ENCODE measurements around the gene ZFHX3.
A peak's percentile ranks its signal among the peaks of the same experiment; 100 is the strongest.

Gene ZFHX3

GRCh38 chr16:72878301-72879269 lies 169.3 kb downstream of the ZFHX3 start:
- DNase-seq (ENCODE audit: low read depth in 2 of 2), result no peak

- DNase-seq (ENCODE audit: low read depth in 2 of 2), result no peak
These were observed 170.4 kb downstream of the ZFHX3 start for GRCh38 chr16:72877374-72878028.

GRCh38 chr16:72876981-72877373 lies 171.0 kb downstream of the ZFHX3 start:
- DNase-seq (ENCODE audit: low read depth in 2 of 2), result no peak

GRCh38 chr16:72876221-72876620 lies 171.7 kb downstream of the ZFHX3 start:
- peak in 1 of 2 experiments; percentile 1 for DNase-seq (ENCODE audit: low read depth in 2 of 2)

GRCh38 chr16:72875291-72876031 lies 172.5 kb downstream of the ZFHX3 start:
- no peak for DNase-seq (ENCODE audit: low read depth in 2 of 2)

- no peak for DNase-seq (ENCODE audit: low read depth in 2 of 2)
These were observed 174.1 kb downstream of the ZFHX3 start for GRCh38 chr16:72873853-72874252.

- no peak for DNase-seq (ENCODE audit: low read depth in 2 of 2)
These were observed 174.9 kb downstream of the ZFHX3 start for GRCh38 chr16:72873044-72873443.

- DNase-seq (ENCODE audit: low read depth in 2 of 2), result no peak
These were observed 182.1 kb downstream of the ZFHX3 start for GRCh38 chr16:72865835-72866234.

GRCh38 chr16:72865258-72865657 lies 182.7 kb downstream of the ZFHX3 start:
- no peak for DNase-seq (ENCODE audit: low read depth in 2 of 2)

- DNase-seq (ENCODE audit: low read depth in 2 of 2), result no peak
These were observed 183.6 kb downstream of the ZFHX3 start for GRCh38 chr16:72864130-72864833.

GRCh38 chr16:72862090-72862489 lies 185.8 kb downstream of the ZFHX3 start:
- no peak for DNase-seq (ENCODE audit: low read depth in 2 of 2)

GRCh38 chr16:72860726-72861562 lies 187.0 kb downstream of the ZFHX3 start:
- DNase-seq (ENCODE audit: low read depth in 2 of 2), result no peak

GRCh38 chr16:72859581-72859980 lies 188.3 kb downstream of the ZFHX3 start:
- no peak for DNase-seq (ENCODE audit: low read depth in 2 of 2)

GRCh38 chr16:72858665-72859493 lies 189.0 kb downstream of the ZFHX3 start:
- DNase-seq (ENCODE audit: low read depth in 2 of 2), result no peak

- DNase-seq (ENCODE audit: low read depth in 2 of 2), result no peak
These were observed 189.9 kb downstream of the ZFHX3 start for GRCh38 chr16:72857834-72858664.

GRCh38 chr16:72856797-72857196 lies 191.1 kb downstream of the ZFHX3 start:
- DNase-seq (ENCODE audit: low read depth in 2 of 2), result no peak

- DNase-seq (ENCODE audit: low read depth in 2 of 2), result no peak
These were observed 193.5 kb downstream of the ZFHX3 start for GRCh38 chr16:72854267-72854959.

- no peak for DNase-seq (ENCODE audit: low read depth in 2 of 2)
These were observed 194.2 kb downstream of the ZFHX3 start for GRCh38 chr16:72853575-72854266.

Data from stimulated activated CD4-positive, alpha-beta T cell treated with anti-CD3 and anti-CD28 coated beads, Interleukin-12 subunit alpha, Interleukin-12 subunit beta, amount 100 ng/mL, for 24 hours (primary cell).